Activated naive CD8-positive, alpha-beta T cell treated with anti-CD3 and anti-CD28 coated beads, Interleukin-2, amount 50 U/mL, for 16 hours (primary cell): ENCODE results near the gene SKAP2.

Experiments
- DNase-seq: peaks from one replicate; pipeline ENCODE4 v3.0.0-alpha.2; 2020; ENCODE audit warnings: low read depth, low spot score

SKAP2 gene

DNA sequence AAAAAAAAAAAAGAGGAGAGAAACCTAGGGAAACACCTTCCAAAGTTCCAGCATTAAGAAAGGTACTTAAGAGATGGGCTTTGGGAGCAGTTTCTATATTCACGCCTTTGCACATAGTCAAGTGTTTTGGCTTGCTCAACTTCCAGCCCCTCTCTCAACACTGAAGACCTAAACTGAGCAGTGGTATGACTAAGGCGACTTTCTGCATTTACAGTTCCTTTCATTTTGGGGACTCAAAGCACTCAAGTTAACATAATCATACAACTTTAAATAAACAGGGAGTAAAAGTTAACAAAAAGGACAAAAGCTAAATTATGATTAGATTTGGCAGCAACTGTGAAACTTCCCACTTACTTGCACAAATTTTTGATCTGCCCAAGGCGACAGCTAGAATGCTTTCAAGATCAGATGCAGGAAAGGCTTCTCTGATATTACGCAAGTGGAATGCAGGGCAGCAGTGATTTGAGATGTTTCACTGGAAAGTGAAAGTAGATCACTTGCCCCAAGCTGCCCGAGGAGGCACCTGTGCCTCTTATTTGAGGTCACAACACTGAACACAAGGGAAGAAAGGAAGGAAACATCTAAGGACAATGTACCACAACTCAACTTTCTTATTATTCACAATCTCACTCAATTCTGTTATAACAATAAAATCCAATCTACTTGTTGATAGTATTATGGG lies 199.5 kb downstream of the SKAP2 start:
- no peak for DNase-seq

- no peak for DNase-seq
Measured at GRCh38 chr7:26664274-26664673, 200.1 kb downstream of the SKAP2 start.

DNA sequence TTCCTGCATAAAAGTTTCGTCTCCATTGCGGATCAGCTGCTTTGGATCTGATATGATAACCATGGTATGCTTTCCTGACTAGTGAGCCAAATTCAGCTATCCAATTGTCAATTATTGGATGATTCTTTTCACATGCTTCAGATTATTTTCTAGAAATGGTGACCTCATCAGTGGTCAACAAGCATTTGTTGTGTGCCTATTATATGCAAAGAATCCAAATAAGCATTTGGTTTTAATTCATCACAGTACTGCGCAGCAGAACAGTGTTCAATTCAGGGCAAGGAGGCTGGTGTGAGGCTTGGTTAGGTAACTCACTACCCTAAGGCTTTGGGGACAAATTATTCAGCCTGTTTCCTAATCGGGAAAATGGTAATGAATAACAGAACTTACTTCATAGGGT lies 200.5 kb downstream of the SKAP2 start:
- no peak for DNase-seq

DNA sequence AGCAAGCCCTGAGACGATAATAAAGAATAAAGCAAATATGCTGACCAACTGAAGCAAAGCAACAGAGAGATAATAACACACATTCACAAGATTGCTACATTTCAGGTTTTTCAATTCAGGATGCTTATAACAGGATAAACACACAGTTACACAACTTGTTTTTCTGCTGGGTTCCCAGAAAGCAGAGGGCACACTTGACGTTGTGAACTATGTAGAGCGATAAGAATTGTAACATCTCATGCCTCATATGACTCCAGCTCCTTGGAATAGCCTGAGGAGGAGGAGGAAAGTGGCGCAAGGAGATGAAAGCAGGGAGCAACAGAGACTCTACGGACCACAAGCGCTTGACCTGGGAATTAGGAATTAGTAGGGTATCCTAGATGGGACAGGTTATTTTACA lies 201.7 kb downstream of the SKAP2 start:
- no peak for DNase-seq

- DNase-seq: no peak
Measured at GRCh38 chr7:26659121-26659520, 205.3 kb downstream of the SKAP2 start.

DNA sequence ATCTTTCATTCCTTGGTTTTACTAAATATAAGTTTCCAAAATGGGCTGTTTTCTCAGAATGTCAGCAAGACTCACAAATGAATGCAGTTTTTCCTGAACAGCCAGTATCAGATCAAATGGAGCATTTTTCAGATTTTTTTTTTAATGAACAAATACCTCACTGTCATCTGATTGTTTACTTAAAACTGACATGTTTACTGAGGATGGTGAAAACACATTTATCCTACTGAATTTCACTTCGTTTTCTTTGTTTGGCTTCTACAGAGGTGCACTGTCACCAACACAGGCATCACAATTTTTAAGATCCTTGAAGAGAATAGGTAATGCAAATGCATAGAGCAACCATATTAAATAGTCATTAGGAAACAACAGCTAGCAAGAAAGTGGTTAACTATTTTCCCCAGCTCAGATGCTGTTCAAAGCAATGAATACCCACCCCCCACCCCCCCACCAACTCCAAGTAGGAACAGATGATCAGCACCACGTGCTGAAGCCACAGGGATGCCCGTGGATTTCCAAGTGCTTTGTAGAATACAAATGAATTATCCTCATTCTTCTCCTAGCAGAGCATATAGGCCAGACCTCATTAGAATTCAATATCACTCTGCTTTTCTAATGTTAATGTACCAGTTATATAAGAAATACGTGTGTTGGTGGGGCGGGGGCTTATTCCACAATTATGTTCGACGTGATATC lies 205.9 kb downstream of the SKAP2 start:
- DNase-seq: no peak

DNA sequence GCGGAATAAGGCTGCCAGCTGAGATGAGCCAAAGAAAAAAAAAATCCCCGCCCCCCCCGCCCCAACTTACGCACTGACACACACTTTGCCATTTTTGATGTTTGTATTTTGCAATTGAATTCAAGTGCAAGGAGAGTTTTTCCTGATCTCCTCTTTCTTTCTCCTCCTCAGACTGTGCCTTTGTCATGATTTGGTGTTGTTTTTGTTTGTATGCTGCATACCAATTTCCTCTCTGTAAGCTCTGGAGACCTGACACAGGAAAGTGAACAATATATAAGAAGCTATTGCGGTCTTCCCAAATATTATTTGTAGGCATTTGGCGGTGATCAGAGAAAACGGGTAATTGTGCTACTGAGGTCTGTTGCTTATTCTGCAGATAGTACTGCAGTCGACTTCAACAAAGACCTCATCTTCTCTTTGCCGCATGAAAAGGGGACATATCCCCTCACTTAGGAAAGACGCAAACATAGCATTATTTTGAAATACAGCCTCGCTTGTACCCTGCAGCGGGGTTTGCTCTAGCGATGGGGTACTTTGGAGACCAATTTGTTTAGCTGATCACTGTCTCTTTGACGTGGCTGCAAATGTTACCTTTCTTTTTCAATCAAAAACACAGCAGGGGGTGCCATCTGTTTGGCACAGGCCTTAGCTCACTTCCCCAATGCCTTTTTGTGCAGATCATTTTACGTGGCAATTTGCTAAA lies 206.6 kb downstream of the SKAP2 start:
- DNase-seq: no peak

DNA sequence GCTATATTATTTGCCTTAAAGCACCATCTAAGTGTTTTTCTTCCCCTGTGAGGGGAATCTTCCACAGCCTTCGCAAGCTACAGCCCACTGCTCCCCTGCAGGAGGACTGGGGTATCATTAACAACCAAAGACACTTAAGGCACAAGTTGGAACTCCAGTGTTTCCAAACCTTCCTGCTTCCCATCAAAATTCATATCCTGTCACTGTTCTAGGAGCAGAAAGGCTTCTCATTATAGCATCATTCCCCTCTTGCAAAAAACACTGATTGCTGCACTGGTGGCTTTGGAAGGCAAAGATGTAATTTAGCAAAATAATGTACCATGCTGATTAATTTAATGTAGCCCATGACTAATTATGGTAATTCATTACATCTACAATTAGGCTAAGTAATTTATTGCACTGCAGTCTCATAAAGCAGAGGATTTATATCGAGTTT lies 207.2 kb downstream of the SKAP2 start:
- DNase-seq: no peak

DNA sequence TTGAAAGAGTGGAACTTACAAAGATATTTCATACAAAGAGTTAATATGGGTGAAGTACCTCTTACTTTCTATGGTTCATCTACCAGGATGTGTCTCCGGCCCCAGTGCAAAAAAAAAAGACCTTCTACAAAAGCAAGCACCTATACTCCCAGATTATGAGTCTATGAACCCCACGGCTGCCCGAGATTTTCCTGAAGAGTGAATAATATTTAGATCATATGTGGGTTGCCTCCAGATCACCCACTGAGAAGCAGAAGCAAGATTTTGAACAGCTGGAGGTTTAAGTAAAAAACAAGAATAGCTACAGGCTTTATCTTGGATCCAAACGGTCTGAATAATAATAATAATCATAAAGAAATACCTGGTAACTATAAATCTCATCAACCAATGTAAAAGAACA lies 207.7 kb downstream of the SKAP2 start:
- no peak for DNase-seq

DNA sequence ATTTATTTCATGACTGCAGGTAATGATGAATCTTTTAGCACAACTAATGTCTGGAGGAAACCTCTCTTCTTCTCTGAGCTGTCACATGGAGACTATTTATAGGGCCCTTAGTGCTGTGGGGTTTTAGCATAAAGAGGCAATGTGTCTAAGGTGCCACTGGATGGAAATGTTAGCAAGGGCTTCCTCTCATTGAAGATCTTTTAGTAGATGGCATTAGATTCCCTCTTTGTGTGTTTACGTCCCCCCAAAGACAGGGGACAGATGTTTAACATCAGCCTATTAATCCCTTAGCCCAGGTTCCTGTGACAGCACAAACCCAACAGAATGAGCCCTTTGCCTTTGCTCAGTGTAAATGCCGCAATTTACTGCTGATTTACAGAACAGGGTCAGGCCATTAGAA lies 208.6 kb downstream of the SKAP2 start:
- no peak for DNase-seq

- no peak for DNase-seq
Measured at GRCh38 chr7:26653430-26654399, 210.7 kb downstream of the SKAP2 start.

DNA sequence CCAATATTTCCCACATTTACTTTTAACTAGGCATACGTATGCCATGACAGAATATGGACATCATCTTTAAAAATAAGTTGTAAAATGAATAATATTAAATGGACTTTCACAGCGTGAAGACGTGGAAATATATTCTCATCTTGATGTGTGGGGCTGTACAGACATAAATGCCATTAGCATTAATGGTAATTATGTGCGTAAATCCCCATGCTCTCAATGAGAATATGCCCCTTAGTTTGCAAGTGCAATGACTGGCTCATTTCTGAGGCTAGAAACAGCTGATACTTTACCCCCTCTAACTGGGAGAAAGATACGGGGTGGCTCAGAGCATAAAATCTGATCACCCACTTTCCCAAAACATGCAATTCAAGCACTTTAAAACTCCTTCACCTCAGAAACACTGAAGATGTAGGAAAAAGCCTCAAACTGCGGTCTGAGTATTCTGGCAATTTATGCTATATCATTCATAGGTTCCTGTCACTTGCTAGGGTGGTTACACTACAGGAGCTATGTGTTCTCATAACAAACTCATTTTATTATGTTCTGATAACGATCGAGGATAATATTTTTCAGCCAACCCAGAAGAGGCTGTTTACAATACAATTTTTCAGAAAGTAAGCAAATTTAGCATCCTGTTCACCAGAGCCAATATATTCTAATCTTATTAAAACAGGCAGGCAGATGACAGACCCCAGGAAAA lies 211.8 kb downstream of the SKAP2 start:
- no peak for DNase-seq

DNA sequence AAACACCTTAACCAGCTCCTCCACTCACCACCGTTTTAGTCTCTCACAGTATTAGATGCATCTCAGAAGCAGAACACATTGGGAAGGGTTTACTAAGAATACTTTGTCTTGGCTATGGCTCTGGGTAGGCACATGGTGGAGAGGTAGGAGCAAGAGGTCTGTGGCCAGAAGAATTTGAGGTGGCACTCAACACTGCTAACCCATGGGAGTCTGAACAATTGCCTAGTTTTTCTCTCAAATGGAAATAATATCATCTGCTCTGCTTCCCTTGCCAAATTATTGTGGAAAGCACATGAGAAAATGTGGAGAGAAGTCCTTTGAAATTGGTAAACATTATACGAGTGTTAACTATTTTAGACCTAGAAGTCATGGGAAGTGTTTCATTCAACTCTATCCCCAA lies 214.3 kb downstream of the SKAP2 start:
- no peak for DNase-seq

DNA sequence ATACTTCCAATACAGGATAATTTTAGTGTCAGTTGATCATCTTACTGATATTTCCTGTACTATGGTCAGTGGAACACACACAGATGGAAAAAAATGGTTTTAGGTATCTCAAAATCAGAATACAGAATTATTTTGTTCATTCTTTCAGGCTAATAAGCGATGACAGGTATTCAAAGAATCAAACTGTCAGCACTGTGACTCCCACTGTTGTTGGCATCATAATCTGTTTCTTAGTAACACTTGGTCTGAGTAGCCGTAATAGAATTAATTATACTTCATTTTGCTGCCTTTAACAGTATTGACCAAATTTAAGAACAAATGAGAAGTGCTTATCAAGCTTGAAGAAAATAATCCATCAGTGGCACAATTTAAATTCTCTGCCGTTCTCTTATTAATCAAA lies 215.0 kb downstream of the SKAP2 start:
- no peak for DNase-seq

DNA sequence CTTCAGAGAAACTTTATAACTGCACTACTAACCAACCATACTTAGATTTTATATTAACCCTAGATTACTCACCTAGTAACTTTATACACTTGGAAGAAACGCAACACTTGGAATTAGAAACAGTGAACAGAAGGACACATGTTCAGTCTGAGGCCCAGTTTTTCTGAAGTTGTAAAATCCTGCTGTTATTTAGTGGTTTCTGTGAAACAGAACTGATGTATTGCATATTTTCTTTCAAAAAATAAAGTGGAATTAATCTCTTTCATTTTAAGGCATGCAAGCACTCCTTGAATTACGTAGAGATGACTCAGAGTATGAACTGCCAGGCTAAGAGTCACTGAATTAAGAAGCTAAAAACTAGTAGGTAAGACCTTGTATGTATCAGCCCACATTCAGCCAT lies 215.8 kb downstream of the SKAP2 start:
- no peak for DNase-seq

- no peak for DNase-seq
Measured at GRCh38 chr7:26646336-26647048, 217.9 kb downstream of the SKAP2 start.

DNA sequence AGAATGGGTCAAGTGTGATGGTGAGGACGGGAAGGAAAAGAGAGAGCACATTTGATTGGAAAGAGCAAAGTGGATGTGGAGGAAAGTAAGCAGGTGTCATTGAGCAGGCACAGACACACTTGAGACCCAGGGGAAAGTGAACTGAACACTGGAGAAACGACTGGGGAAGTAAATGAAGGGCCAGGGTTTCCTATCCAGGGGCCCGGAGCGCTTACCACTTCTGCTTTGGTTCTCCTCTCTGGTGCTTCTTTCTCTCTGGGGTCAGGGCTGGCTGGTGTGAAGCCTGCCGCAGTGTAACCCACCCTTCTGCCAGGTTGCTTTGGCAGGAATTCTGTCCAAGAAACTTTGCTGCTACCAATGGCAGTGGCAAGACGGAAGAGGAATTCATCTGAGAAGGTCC lies 219.3 kb downstream of the SKAP2 start:
- no peak for DNase-seq

GRCh38 chr7:26642416-26642815 lies 222.0 kb downstream of the SKAP2 start:
- DNase-seq: no peak

GRCh38 chr7:26639695-26640094 lies 224.7 kb downstream of the SKAP2 start:
- no peak for DNase-seq

GRCh38 chr7:26639111-26639510 lies 225.3 kb downstream of the SKAP2 start:
- no peak for DNase-seq
